ENCODE results near the gene SDK2. TPM values are rescaled to one million over a fixed set of nuclear protein-coding genes. Genes with fewer than 3 reads are reported as not detected.

SDK2 gene
- polyA plus RNA-seq, 3 donors = 0.01 TPM; not detected in 2

GRCh38 chr17:73544333-73544732 is 99.9 kb downstream of the SDK2 start:
- peaks cover 3 to 11% (median 9%) of the 10 kb centered on the region in 7 donors for H3K9me3 Mint-ChIP-seq
- Histone ChIP-seq H3K27me3 (ENCODE audit: control insufficient read depth in 2 of 2, insufficient read depth in 2 of 2, low read length in 2 of 2) (no peaks in the 10 kb centered on the region), H3K36me3 (replicated peaks in 1 of 2; ENCODE audit: control insufficient read depth in 1 of 2, insufficient read depth in 2 of 2, low read length in 2 of 2) (no peaks in the 10 kb centered on the region), H3K79me2 (ENCODE audit: insufficient read depth, low read length) (no peaks in the 10 kb centered on the region), H3K9me3 (replicated peaks in 1 of 2; ENCODE audit: control insufficient read depth in 1 of 2, insufficient read depth in 1 of 2, low read length in 2 of 2) (no peaks in the 10 kb centered on the region), H4K20me1 (ENCODE audit: insufficient read depth, low read length) (no peaks in the 10 kb centered on the region), H3K9ac (ENCODE audit: insufficient read depth, low read length, poor library complexity, severe bottlenecking) (no peak overlapping the region), H3K4me2 (replicated peaks; ENCODE audit: extremely low read depth, low read length, poor library complexity, severe bottlenecking) (no peak overlapping the region), H3K4me3 (replicated peaks in 1 of 3; ENCODE audit: low read depth in 2 of 3, low read length in 3 of 3) (no peak overlapping the region), H3K4me1 (ENCODE audit: control insufficient read depth in 1 of 2, insufficient read depth in 2 of 2, low read length in 2 of 2) (peaks cover 25 to 29% of the 10 kb centered on the region in 2 donors), H3K27ac (ENCODE audit: low read depth in 1 of 2, low read length in 2 of 2) (no peak overlapping the region), H2AFZ (ENCODE audit: insufficient read depth, low read depth, low read length, poor library complexity, severe bottlenecking) (no peak overlapping the region)
- DNase-seq = no peak
- H3K36me3 Mint-ChIP-seq = no peaks in the 10 kb centered on the region
- H3K27ac Mint-ChIP-seq = no peak overlapping the region
- H3K4me1 Mint-ChIP-seq = peaks cover 31% of the 10 kb centered on the region
- no peak overlapping the region for H3K4me3 Mint-ChIP-seq
- intact Hi-C loops (cut with micrococcal nuclease) = no loop called here
- 95% methylated on average over 2 of the region's 5 CpGs for WGBS (ENCODE audit: insufficient coverage)
- TF ChIP-seq CTCF (IDR thresholded peaks at IDR 0.05) = no peak
- peaks cover 3 to 4% (median 3%) of the 10 kb centered on the region in 3 donors for H3K27me3 Mint-ChIP-seq (ENCODE audit: low read depth in 3 of 3)

DNA sequence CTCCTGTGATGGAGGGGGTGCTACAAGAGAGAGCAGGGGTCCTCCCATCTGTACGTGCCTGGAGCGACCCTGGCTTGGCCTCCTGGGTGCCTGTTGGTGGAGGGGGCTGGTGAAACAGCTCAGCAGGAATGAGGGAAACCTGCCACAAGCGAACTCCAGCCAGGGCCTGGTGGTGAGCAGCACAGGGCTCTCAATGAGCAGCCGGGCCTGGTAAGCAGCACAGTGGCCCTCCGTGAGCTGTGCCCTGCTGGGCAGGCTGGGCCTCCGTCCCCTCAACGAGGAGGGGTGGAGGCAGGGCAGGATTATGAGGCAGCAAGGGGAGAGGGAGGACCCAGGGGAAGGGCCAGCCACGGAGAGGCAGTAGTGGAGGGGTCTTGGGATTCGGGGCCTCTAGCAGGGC is 101.9 kb downstream of the SDK2 start:
- H3K4me3 ChIP-seq (replicated peaks in 1 of 3; ENCODE audit: low read depth in 2 of 3, low read length in 3 of 3) = no peak overlapping the region
- no peaks in the 10 kb centered on the region for H3K79me2 ChIP-seq (ENCODE audit: insufficient read depth, low read length)
- no peak overlapping the region for H3K27ac ChIP-seq (ENCODE audit: low read depth in 1 of 2, low read length in 2 of 2)
- H2AFZ ChIP-seq (ENCODE audit: insufficient read depth, low read depth, low read length, poor library complexity, severe bottlenecking) = no peak overlapping the region
- intact Hi-C loops (cut with micrococcal nuclease) = no loop called here
- no peaks in the 10 kb centered on the region for H3K9me3 ChIP-seq (replicated peaks in 1 of 2; ENCODE audit: control insufficient read depth in 1 of 2, insufficient read depth in 1 of 2, low read length in 2 of 2)
- no peaks in the 10 kb centered on the region for H3K36me3 ChIP-seq (replicated peaks in 1 of 2; ENCODE audit: control insufficient read depth in 1 of 2, insufficient read depth in 2 of 2, low read length in 2 of 2)
- 89% methylated on average over 8 of the region's 9 CpGs for WGBS (ENCODE audit: insufficient coverage)
- Mint-ChIP-seq H3K9me3 (peaks cover 0 to 3% (median 1%) of the 10 kb centered on the region in 7 donors), H3K27ac (no peak overlapping the region), H3K4me1 (peaks cover 11% of the 10 kb centered on the region), H3K4me3 (no peak overlapping the region), H3K27me3 (ENCODE audit: low read depth in 3 of 3) (peaks cover 0 to 9% (median 0%) of the 10 kb centered on the region in 3 donors), H3K36me3 (no peaks in the 10 kb centered on the region)
- no peak for TF ChIP-seq CTCF (IDR thresholded peaks at IDR 0.05)
- no peak overlapping the region for H3K9ac ChIP-seq (ENCODE audit: insufficient read depth, low read length, poor library complexity, severe bottlenecking)
- no peak for DNase-seq
- H3K4me2 ChIP-seq (replicated peaks; ENCODE audit: extremely low read depth, low read length, poor library complexity, severe bottlenecking) = no peak overlapping the region
- peaks cover 8 to 9% of the 10 kb centered on the region in 2 donors for H3K4me1 ChIP-seq (ENCODE audit: control insufficient read depth in 1 of 2, insufficient read depth in 2 of 2, low read length in 2 of 2)
- no peaks in the 10 kb centered on the region for H4K20me1 ChIP-seq (ENCODE audit: insufficient read depth, low read length)
- H3K27me3 ChIP-seq (ENCODE audit: control insufficient read depth in 2 of 2, insufficient read depth in 2 of 2, low read length in 2 of 2) = no peaks in the 10 kb centered on the region
